ENCODE data around the gene GAPDHS. TPM values are rescaled to one million over a fixed set of nuclear protein-coding genes. Genes with fewer than 3 reads are reported as not detected.

GAPDHS gene
- total and polyA plus RNA-seq, 2 of the 13 experiments (the other 11 are each of a cell fraction or from before 2014, with no cell fraction given): not detected

DNA sequence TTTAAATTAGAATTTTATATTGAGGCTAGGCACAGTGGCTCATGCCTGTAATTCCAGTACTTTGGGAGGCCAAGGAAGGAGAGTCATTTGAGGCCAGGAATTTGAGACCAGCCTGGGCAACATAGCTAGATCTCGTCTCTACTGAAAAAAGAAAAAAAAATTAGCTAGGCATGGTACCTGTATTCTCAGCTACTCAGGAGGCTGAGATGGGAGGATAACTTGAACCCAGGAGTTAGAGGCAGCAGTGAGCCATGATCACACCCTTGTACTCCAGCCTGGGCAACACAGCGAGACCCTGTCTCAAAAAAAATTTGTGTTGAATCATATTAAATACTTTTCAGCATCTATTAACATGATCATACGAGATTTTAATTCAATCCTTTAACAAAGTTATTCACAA is 57.6 kb downstream of the GAPDHS start:
- H3K4me1 ChIP-seq (ENCODE audit: insufficient read depth, low read length): peaks cover 9% of the 10 kb centered on the region; the same call in 1 of the 2 replicates
- in situ Hi-C loops (cut with HindIII; ENCODE audit: extremely low pct_ligation_motif_present, low pct_unique_long_range_greater_than_20kb): loop anchor here (5.0 kb wide), 1 partner anchor 34 kb away; no protein-coding TSS in a partner anchor
- no peaks in the 10 kb centered on the region for H3K9me3 ChIP-seq (ENCODE audit: low read length)
- no peaks in the 10 kb centered on the region for H3K79me2 ChIP-seq (ENCODE audit: insufficient read depth, low read length)
- FAIRE-seq: no peak
- H3K27me3 ChIP-seq (ENCODE audit: control insufficient read depth in 1 of 2, insufficient read depth in 2 of 2, low read length in 2 of 2): peaks cover under 1 to 1% of the 10 kb centered on the region in 2 experiments; a peak in 1 of 5 replicates
- no TSS peak for BruUV-seq (replicated peaks)
- CTCF ChIA-PET (ENCODE audit: low intra/inter-chr PET ratio, low total read pairs): interaction anchor here (2.6 kb wide), 1 partner anchor 42 kb away, joined by 14 read pairs; no protein-coding TSS in a partner anchor
- H3K4me2 ChIP-seq (ENCODE audit: low read depth, low read length): no peak overlapping the region
- DNase-seq (ENCODE audit: low spot score): no peak
- H2AFZ ChIP-seq (ENCODE audit: low read length): no peak overlapping the region
- H3K36me3 ChIP-seq (replicated peaks in 1 of 2; ENCODE audit: control insufficient read depth in 1 of 2, insufficient read depth in 2 of 2, low read length in 2 of 2): no peaks in the 10 kb centered on the region
- 78% methylated on average over 3 of the region's 3 CpGs for WGBS (ENCODE audit: low lambda C conversion rate)
- H3K9ac ChIP-seq (ENCODE audit: insufficient read depth, low read depth, low read length): no peak overlapping the region
- no peak for ATAC-seq
- intact Hi-C loops (cut with micrococcal nuclease; ENCODE audit: unreplicated experiment): loop anchor here (5.0 kb wide), 1 partner anchor 34 kb away; no protein-coding TSS in a partner anchor
- TF ChIP-seq ZNF431 (CRISPR knock-in tag; IDR thresholded peaks at IDR 0.05; ENCODE audit: borderline replicate concordance, low read depth): no peak
- no peak for TF ChIP-seq ZKSCAN1 (IDR thresholded peaks at IDR 0.05; ENCODE audit: low read length)
- no peak for TF ChIP-seq SIX1 (CRISPR knock-in tag; IDR thresholded peaks at IDR 0.05; ENCODE audit: borderline replicate concordance)
- no peak for TF ChIP-seq ZNF451 (CRISPR knock-in tag; IDR thresholded peaks at IDR 0.05)
- no peak for TF ChIP-seq ZNF615 (CRISPR knock-in tag; IDR thresholded peaks at IDR 0.05; ENCODE audit: borderline replicate concordance)
- no peak for TF ChIP-seq ZNF670 (CRISPR knock-in tag; IDR thresholded peaks at IDR 0.05; ENCODE audit: borderline replicate concordance)
- TF ChIP-seq IRX3 (CRISPR knock-in tag; IDR thresholded peaks at IDR 0.05; ENCODE audit: borderline replicate concordance, low read depth): no peak
- no peak for TF ChIP-seq IRF2 (CRISPR knock-in tag; IDR thresholded peaks at IDR 0.05)
- no peak for TF ChIP-seq GMEB2 (CRISPR knock-in tag; IDR thresholded peaks at IDR 0.05; ENCODE audit: low read depth)
- TF ChIP-seq ZNF33B (CRISPR knock-in tag; IDR thresholded peaks at IDR 0.05): no peak
- no peak for TF ChIP-seq KDM4B (CRISPR knock-in tag; IDR thresholded peaks at IDR 0.05)
- no peak for TF ChIP-seq TEAD3 (CRISPR knock-in tag; optimal IDR thresholded peaks at IDR 0.05; ENCODE audit: borderline replicate concordance)
- no peak overlapping the region for H3K27ac ChIP-seq (ENCODE audit: extremely low read length, insufficient read depth, low read length)
- no peak overlapping the region for H3K4me3 ChIP-seq (replicated peaks in 1 of 3; ENCODE audit: insufficient read depth in 1 of 3, low read depth in 2 of 3, low read length in 3 of 3)
- POLR2A ChIA-PET: interaction anchor here (0.7 kb wide), 1 partner anchor 111 kb away, joined by 3 read pairs; no protein-coding TSS in a partner anchor
- H4K20me1 ChIP-seq (ENCODE audit: insufficient read depth, low read length): no peaks in the 10 kb centered on the region
